Measurements from ENCODE around the gene CHRNB4.

Gene CHRNB4

DNA sequence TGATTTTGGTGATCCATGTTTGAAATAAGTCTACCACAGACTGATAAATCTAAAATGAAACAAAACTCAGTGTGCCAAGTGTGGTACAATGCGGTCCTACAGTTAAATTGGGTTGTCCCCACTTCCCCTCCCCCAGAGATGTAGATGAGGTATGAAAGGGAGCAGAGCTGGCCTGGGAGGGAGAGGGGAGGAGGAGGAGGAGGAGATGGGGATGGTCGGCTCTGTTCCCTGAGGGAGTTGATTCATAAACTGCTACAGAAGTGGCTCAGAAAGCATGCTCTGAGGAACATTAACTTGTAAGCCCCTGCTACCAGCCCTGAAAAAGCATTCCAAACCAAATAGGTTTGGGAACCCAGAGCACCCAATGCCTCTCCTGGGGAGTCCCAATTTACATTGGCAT, 28.0 kb upstream of the CHRNB4 start:
- no peak for TF ChIP-seq CTCF (IDR thresholded peaks at IDR 0.05; ENCODE audit: low read depth, low read length)
- no peak for DNase-seq (ENCODE audit: low read depth, low spot score)
- in situ Hi-C loops (cut with HindIII; ENCODE audit: low sequenced_read_pairs) = no loop called here
- no peak overlapping the region for H3K4me3 ChIP-seq (ENCODE audit: low read depth, low read length)

GRCh38 chr15:78667578-78668236, 26.7 kb upstream of the CHRNB4 start:
- no peak overlapping the region for H3K4me3 ChIP-seq (ENCODE audit: low read depth, low read length)
- no peak for TF ChIP-seq CTCF (IDR thresholded peaks at IDR 0.05; ENCODE audit: low read depth, low read length)
- in situ Hi-C loops (cut with HindIII; ENCODE audit: low sequenced_read_pairs) = no loop called here
- DNase-seq (ENCODE audit: low read depth, low spot score) = no peak

DNA sequence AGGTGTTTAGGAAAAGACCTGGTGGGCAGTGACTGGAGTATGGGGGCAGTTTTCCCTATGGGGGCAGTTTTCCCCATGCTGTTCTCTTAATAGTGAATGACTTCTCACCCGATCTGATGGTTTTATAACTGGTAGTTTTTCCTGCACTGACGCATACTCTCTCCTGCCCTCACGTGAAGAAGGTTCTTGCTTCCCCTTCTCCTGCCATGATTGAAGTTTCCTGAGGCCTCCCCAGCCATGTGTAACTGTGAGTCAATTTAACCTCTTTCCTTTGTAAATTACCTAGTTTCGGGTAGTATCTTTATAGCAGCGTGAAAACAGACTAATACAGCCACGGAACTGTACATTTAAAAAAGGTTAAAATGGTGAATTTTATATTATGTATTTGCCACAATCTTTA, 25.0 kb upstream of the CHRNB4 start:
- TF ChIP-seq CTCF (IDR thresholded peaks at IDR 0.05; ENCODE audit: low read depth, low read length) = no peak
- in situ Hi-C loops (cut with HindIII; ENCODE audit: low sequenced_read_pairs) = no loop called here
- no peak overlapping the region for H3K4me3 ChIP-seq (ENCODE audit: low read depth, low read length)
- DNase-seq (ENCODE audit: low read depth, low spot score) = no peak

DNA sequence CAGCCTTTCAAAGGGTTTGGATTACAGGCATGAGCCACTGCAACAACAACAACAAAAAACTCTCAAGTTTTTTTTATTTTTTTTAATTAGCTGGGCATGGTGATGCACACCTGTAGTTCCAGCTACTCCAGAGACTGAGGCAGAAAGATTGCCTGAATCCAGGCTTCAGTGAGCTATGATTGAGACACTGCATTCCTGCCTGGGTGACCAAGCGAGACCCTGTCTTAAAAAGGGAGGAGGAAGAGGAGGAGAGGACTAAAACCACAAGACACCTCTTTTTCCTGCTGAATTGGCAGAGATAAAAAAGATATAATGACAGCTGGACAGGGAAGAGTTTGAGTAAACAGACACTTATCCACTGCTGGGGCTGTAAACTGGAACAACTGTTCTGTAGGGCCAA, 22.7 kb upstream of the CHRNB4 start:
- in situ Hi-C loops (cut with HindIII; ENCODE audit: low sequenced_read_pairs) = no loop called here
- no peak for DNase-seq (ENCODE audit: low read depth, low spot score)
- no peak overlapping the region for H3K4me3 ChIP-seq (ENCODE audit: low read depth, low read length)
- TF ChIP-seq CTCF (IDR thresholded peaks at IDR 0.05; ENCODE audit: low read depth, low read length) = no peak

- no peak for TF ChIP-seq CTCF (IDR thresholded peaks at IDR 0.05; ENCODE audit: low read depth, low read length)
- no peak overlapping the region for H3K4me3 ChIP-seq (ENCODE audit: low read depth, low read length)
- no peak for DNase-seq (ENCODE audit: low read depth, low spot score)
- in situ Hi-C loops (cut with HindIII; ENCODE audit: low sequenced_read_pairs) = no loop called here
Observed at GRCh38 chr15:78662028-78662427, 21.0 kb upstream of the CHRNB4 start.

DNA sequence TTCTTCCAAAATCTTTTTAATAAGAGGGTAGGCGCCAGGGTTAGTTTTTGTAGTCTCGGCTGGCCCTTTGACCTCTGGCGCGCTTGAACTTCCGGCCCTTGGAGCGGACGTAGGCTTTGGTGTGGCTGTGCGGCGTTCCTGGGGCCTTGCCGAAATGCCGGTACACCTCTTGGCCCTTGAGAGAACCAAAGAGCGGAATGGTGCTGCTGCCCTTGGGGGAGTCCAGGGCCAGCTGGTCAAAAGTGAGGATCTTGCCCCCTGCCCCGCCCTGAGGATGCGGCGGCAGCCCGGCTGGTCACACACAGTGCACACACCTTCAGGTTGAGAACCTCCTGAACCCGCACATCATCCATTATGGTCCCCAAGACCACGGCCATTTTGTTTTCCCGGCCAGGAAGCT, 20.0 kb upstream of the CHRNB4 start:
- in situ Hi-C loops (cut with HindIII; ENCODE audit: low sequenced_read_pairs) = no loop called here
- DNase-seq (ENCODE audit: low read depth, low spot score) = no peak
- no peak for TF ChIP-seq CTCF (IDR thresholded peaks at IDR 0.05; ENCODE audit: low read depth, low read length)
- H3K4me3 ChIP-seq (ENCODE audit: low read depth, low read length) = no peak overlapping the region

GRCh38 chr15:78660584-78660983, 19.6 kb upstream of the CHRNB4 start:
- H3K4me3 ChIP-seq (ENCODE audit: low read depth, low read length) = no peak overlapping the region
- TF ChIP-seq CTCF (IDR thresholded peaks at IDR 0.05; ENCODE audit: low read depth, low read length) = no peak
- in situ Hi-C loops (cut with HindIII; ENCODE audit: low sequenced_read_pairs) = no loop called here
- no peak for DNase-seq (ENCODE audit: low read depth, low spot score)
